HG02571 (cell line): ENCODE measurements around the gene HECW1.

ENCODE experiments used
- ATAC-seq: cut with Tn5 transposase; IDR thresholded peaks from one replicate; pipeline ENCODE4 v1.9.1; 2021; ENCODE audit warnings: mild to moderate bottlenecking, moderate library complexity; ENCODE audit not compliant: unreplicated experiment

The HECW1 gene

DNA sequence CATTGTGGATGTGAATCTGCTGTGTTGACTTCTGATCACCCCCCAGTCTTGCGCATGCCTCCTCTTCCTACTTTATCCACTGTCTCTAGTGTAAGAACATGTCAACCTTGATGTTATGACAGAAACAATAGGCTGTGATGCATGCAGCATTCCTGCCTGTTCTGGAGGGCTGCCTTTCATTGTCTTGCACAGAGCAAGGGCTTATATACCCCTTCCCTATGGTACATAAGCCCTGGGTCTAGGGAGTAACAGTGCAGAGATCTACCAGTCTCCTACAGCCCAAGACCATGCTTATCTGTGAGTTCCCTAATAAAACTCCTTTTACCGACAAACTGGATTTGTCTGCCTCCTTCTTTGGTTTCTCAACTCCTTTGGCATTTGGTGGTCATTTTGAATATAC lies 293.5 kb downstream of the HECW1 start:
- ATAC-seq = no peak

DNA sequence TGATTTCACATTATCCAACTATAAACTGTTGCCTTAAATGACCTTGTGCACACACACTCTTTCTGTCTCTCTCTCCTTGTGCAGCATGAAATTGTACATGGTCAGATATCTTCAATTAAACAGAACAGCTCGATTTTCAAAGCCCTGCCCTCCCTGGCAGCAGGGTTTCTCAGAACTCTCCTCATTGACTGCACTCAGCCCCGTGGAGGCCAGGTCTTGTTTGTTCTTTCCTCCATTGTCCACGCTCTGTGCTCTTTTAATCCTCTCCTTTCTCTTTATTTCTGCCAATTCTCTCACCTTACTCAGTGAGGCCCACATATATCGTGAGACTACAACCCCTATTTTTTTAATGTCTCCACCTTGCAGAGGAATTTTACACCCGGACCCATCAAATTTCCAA lies 294.5 kb downstream of the HECW1 start:
- ATAC-seq = no peak

DNA sequence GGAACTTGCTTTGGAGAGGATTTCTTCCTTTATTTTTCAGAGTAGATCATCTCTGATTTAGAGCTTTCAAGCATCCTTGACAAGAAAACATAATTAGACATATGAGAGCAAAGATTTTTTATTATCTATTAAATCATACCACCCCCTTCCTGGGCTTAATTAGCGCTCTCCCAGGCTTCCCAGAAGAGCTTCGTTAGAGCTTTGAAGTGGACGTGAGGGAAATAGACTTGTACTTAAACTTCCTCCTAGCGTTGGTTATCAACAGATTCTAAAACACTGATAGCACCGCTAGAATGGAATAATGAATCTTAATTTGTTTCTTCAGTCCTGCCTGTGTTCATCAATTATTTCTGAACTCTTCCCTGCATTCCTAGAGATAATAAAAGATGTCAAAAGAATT lies 296.5 kb downstream of the HECW1 start:
- no peak for ATAC-seq

DNA sequence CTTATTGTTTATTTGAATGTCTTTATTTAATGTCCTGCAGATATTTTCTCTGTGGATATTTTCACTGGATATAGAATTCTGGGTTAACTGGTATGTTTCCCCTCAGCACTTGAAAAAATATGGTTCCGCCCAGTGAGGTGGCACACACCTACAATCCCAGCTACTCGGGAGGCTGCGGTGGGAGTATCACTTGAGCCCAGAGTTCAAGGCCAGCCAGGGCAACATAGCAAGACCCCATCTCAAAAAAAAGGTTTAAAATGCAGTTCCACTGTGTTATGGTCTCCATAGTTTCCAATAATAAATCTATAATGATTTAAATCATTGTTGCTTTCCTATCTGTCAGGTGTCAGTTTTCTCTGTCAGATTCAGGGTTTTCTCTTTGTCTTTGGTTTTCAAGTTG lies 305.0 kb downstream of the HECW1 start:
- ATAC-seq = no peak

GRCh38 chr7:43430411-43430810 lies 318.0 kb downstream of the HECW1 start:
- no peak for ATAC-seq

- ATAC-seq = no peak
Observed at GRCh38 chr7:43431020-43431595, 318.7 kb downstream of the HECW1 start.

GRCh38 chr7:43433639-43434038 lies 321.2 kb downstream of the HECW1 start:
- no peak for ATAC-seq

- ATAC-seq = no peak
Observed at GRCh38 chr7:43437001-43437400, 324.6 kb downstream of the HECW1 start.

DNA sequence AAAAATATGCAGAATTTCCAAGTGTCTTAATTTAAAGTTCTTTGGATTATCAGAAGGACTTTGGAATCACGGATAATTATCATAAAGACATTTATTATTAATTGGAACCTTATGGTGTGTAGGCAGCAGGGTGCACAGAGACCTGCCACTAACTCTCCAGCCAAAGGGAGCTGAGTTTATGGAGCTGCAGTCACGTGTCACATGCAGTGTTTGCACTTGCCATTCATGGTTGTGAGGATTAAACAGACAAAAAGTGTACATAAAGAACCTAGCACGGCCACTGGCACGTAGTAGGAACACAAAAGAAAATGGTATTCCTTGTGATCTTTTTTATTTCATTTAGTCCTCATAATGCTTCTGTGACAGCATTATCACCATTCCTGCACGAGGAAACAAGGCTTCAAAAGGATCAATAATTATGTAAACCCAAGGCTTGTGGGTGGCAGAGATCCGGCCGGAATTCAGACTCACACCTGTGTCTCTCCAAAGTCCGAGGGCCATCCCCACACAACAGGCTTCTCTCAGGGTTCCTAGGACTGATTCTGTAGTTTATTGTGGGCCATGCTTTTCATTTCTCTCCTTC lies 326.5 kb downstream of the HECW1 start:
- no peak for ATAC-seq

- ATAC-seq = no peak
Observed at GRCh38 chr7:43439631-43440401, 327.4 kb downstream of the HECW1 start.

DNA sequence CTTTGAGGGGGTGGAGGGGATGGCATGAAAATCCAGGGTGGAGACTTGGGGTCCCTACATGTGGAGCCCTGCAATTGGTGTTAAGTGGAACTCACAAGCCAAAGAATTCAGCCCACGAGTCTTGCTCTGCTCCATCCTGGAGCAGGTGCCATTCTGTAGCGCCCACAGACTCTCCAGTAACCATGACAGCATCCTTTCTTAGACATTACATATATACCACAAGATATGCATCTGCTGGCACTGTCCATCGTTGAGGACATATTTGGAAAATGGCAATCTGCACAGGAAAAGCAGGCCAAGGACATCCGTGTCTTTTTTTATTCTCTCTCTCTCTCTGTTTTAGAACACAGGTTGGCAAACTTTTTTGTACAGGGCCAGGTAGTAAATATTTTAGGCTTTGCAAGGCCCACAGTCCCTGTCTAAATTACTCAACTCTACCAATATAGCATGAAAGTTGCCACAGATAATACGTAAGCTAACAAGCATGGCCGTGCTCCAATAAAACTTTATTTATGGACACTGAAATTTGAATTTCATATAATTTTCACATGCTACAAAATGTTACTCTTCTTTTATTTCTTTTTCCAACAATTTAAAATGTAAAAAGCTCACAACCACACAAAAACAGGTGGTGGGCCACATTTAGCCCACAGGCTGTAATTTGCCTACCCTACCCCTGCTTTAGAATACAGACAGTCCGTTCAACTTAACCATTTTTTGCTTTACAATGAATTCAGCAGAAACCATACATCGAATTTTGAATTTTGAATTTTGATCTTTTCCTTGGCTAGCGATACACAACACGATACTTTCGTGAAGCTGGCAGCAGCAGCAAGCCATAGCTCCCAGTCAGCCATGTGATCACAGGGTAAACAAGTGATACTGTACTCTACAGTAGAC lies 329.0 kb downstream of the HECW1 start:
- ATAC-seq = no peak

GRCh38 chr7:43443381-43443780 lies 330.9 kb downstream of the HECW1 start:
- no peak for ATAC-seq

GRCh38 chr7:43444711-43445578 lies 332.5 kb downstream of the HECW1 start:
- no peak for ATAC-seq

DNA sequence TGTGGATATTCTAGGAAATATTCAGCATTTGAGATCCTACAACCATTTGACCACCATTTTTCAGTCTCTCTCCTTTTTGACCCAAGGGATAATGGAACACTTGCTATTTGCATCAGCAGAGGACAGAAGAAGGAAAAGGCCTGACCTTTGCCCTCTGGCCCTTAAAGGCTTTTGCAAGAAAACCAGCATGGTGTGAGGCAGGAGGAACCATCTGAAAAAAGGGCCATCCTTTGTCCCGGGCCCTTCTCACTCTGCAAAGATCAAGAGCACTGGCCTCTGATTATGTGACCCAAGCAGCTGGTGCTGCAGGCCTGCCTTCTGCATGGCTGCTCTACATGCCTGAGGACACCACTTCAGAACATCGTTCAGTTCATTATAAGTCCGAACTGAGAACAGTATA lies 337.1 kb downstream of the HECW1 start:
- ATAC-seq = no peak

- ATAC-seq = no peak
Observed at GRCh38 chr7:43450894-43451293, 338.4 kb downstream of the HECW1 start.

GRCh38 chr7:43454936-43455518 lies 342.6 kb downstream of the HECW1 start:
- ATAC-seq = no peak

GRCh38 chr7:43456200-43456599 lies 343.8 kb downstream of the HECW1 start:
- ATAC-seq = no peak

DNA sequence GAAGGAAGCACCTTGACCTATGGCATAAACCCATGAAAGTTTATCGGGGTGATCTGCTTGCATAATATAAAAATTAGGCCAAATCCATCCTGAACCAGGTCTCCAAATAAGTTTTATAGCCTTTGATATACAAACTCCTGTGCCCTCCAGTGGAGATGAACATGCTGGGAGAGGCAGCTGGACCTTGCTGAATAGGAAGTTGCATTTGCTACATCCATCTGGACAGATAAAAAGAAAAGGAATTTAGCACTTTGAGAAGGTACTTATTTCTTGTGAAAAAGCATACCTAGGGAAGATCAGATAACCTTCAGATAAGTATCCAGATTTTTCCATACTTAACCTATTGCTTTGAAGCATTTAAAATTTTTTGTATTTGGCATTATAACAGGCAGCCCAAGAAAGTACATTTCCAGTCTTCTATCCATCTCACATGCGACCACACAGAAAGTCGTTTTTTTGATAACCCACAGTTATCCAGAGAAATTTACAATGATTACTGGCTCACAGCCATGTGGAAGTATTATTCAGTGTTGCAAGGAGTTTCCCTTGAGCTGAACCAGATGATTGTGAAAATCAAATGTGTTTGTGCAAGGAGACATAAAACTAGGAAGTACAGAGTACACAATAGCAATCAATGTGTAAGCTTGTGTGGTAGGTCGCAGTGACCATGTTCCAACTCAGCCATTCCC lies 346.0 kb downstream of the HECW1 start:
- ATAC-seq = no peak

DNA sequence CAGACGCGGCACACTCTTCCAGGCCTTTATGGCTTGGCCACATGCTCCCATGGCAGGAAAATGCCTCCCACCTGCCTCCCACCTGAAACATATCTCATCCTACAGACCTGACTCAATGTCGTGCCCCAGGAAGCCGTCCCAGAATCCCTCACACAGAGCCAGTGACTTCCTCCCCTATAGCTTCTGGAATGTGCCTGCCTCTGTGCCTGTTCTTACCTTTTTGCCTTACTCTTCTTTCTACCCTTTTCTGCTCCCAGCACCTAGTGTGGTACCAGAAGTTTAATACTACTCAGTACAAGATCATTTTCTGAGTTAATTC lies 346.5 kb downstream of the HECW1 start:
- ATAC-seq = no peak
